ENCODE data around the gene GRK7.
"Not testable (repeated sequence)": the region's sequence is repeated elsewhere in the genome, so short reads cannot be mapped to it uniquely, and the experiment has no call there.

The GRK7 gene

DNA sequence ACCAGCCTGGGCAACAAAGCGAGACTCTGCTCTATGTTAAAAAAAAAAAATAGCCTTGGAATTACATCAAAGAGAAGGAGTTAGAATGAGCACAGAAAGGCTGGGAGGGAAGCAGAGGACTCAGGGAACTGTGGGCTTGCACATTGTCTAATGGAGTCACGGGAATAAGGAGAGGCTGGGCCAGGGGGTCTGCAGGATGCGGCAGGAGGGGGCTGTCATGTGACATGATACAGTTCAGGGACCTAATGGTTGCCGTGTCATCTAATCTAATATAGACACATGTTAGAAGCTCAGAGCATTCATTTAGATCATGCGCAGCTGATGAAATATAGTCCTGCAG is 32.5 kb downstream of the GRK7 start:
- no peak for DNase-seq (ENCODE audit: low spot score)

- no peak for DNase-seq (ENCODE audit: low spot score)
Measured at GRCh38 chr3:141796081-141796888, 33.1 kb downstream of the GRK7 start.

GRCh38 chr3:141796889-141797781 is 33.9 kb downstream of the GRK7 start:
- DNase-seq (ENCODE audit: low spot score): no peak

- no peak for DNase-seq (ENCODE audit: low spot score)
Measured at GRCh38 chr3:141797819-141798447, 34.7 kb downstream of the GRK7 start.

- no peak for DNase-seq (ENCODE audit: low spot score)
Measured at GRCh38 chr3:141798448-141798845, 35.2 kb downstream of the GRK7 start.

DNA sequence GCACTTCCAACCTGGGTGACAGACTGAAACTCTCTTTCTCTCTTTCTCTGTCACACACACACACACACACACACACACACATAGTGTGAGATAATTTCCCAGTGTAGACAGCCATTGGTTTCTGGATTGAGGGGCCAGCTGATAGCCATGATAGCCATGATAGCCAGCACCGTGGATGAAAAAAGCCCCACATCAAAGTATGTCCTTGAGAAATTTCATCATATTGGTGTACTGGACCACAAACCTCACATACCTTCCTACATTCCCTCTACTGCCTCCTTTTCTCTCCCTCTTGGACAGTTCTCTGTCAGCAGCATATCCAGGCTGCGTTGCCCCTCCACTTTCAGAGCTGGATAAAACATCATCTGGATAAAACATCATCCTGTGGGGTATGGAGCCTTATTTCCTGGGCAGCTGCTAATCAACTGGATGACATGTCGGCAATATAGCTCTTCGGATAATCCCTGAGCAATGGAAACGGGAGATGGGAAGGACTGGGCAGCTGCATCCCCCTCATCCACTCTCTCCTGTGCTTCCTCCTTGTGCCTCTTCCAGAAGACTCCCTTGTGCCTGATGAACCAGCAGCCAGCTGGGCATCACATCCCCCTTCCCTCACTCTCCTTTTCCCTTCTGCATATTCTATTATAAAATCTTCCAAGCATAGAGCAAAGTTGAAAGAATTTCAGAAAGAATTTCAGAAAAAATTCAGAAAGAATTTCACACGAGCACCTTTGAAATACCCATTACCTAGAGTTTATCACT is 39.3 kb downstream of the GRK7 start:
- no peak for DNase-seq (ENCODE audit: low spot score)

DNA sequence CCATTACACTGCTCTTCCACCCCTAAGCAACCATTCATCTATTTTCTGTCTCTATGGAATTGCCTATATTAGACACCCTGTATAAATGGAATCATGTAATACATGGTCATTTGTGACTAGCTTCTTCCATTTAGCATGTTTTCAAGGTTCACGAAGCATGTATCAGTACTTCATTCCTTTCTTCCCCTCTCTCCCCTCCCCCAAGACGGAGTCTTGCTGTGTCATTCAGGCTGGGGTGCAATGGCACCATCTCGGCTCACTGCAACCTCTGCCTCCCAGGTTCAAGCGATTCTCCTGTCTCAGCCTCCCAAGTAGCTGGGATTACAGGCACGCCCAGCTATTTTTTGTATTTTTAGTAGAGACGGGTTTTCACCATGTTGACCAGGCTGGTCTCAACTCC is 40.3 kb downstream of the GRK7 start:
- DNase-seq (ENCODE audit: low spot score): not testable (repeated sequence)

GRCh38 chr3:141804447-141804777 is 41.2 kb downstream of the GRK7 start:
- DNase-seq (ENCODE audit: low spot score): no peak

- DNase-seq (ENCODE audit: low spot score): no peak
Measured at GRCh38 chr3:141804778-141805639, 41.8 kb downstream of the GRK7 start.

DNA sequence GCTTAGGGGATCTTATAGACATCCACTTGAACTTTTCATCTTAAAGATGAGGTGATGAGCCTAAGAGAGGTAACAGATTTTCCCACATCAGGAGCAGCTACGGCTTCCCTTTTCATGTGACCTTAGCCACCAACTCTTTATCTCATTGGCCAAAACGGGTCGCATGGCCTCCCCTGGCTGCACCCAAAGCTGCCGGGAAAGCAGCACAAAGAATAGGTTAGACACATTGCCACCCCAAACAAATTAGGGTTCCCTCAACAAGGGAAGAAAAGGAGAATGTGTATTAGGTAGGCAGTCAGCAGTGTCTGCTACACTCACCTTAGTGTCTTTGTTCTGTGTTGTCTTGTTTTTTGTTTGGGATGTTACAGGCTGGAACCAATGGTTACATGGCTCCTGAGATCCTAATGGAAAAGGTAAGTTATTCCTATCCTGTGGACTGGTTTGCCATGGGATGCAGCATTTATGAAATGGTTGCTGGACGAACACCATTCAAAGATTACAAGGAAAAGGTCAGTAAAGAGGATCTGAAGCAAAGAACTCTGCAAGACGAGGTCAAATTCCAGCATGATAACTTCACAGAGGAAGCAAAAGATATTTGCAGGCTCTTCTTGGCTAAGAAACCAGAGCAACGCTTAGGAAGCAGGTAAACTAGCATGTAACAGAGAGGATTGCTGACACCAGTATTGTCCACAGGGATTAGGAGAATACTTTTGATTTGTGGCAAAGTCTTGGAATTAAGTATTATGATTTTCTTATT is 44.2 kb downstream of the GRK7 start:
- no peak for DNase-seq (ENCODE audit: low spot score)

- no peak for DNase-seq (ENCODE audit: low spot score)
Measured at GRCh38 chr3:141808586-141808985, 45.4 kb downstream of the GRK7 start.

DNA sequence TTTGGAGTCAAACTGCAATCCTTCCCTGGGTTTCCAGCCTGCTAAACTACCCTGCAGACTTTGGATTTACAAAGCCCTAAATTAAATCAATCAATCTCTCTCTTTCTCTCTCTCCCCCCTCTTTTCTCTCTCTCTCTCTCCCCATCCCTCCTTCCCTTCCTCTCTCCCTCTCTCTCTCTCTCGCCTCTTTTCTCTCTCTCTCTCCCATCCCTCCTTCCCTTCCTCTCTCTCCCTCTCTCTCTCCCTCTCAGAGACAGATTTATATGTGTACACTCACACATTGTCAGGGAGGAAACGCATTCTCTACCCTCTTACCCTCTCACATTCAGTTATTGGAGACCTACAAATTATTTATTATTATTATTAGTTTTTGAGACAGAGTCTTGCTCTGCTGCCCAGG is 47.0 kb downstream of the GRK7 start:
- DNase-seq (ENCODE audit: low spot score): no peak

DNA sequence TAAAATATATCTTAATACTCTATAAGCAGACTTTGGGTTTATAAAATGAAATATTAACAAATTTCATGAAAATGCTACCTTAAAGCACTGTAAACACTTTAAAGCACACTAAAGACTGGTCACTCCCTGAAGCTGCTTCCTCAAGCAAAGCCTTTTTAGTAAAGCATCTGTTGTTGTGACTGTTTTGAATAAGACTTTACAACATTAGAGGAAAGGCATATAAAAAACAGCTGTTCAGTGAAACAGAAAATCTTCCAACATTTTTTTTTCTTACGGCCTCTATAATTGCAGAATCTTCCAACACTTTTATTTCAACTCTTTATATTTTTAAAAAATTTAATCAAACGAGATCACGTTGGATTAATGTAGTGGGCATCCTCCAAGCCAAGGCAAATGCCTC is 48.1 kb downstream of the GRK7 start:
- DNase-seq (ENCODE audit: low spot score): no peak

DNA sequence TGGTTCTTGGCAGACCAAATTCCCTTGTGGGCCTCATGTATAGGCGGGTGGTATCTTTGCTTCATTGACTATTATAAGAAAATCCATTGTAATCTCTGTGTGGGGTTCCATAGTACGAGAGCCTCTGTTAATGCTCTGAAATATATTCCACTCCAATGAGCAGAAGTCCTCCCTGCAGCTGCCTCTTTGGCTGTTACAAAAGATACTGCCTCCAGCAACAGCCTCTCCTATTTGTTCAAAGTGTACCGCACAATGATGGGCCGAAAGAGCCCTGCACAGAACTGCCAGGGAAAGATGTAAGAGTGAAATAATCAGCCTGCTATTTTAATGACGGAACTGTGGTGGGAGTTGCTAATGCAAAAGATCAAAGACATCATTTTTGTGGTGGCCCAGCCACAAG is 48.9 kb downstream of the GRK7 start:
- DNase-seq (ENCODE audit: low spot score): no peak

- DNase-seq (ENCODE audit: low spot score): no peak
Measured at GRCh38 chr3:141812586-141812985, 49.4 kb downstream of the GRK7 start.
